GM04503 (cell line): ENCODE measurements around the gene TCHHL1.

Source experiments
- DNase-seq: peaks from one replicate; pipeline ENCODE4 v3.0.0-alpha.2; 2012; ENCODE audit warnings: low read depth

Gene TCHHL1

GRCh38 chr1:152089014-152089674 lies at the start of gene TCHHL1:
TCHHL1 (minus strand) TSS chr1:152089064; CDS start chr1:152088143, 921 bp downstream.
- no peak for DNase-seq

GRCh38 chr1:152137215-152137614 lies 48.4 kb upstream of the TCHHL1 start:
- no peak for DNase-seq

- DNase-seq, result no peak
Observed at GRCh38 chr1:152130186-152130585, 41.3 kb upstream of the TCHHL1 start.

DNA sequence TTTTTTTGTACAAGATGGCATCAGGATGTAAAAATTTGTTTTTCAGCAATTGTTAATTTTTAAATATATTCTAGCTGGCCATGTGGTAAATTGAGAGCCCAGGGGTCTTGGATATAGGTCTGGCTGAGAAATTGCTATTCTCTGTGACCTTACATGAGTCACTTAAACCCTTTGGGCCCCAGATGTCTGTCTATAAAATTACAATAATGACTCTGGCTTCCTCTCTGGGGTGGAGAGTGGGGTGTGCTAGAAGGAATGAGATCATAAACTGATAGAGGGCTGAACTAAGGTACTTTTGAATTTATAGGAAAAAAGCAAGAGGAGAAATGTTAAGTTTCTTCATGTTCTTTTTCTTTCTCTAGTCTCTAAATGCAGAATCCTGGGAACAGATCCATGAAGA lies 38.8 kb upstream of the TCHHL1 start:
- no peak for DNase-seq

DNA sequence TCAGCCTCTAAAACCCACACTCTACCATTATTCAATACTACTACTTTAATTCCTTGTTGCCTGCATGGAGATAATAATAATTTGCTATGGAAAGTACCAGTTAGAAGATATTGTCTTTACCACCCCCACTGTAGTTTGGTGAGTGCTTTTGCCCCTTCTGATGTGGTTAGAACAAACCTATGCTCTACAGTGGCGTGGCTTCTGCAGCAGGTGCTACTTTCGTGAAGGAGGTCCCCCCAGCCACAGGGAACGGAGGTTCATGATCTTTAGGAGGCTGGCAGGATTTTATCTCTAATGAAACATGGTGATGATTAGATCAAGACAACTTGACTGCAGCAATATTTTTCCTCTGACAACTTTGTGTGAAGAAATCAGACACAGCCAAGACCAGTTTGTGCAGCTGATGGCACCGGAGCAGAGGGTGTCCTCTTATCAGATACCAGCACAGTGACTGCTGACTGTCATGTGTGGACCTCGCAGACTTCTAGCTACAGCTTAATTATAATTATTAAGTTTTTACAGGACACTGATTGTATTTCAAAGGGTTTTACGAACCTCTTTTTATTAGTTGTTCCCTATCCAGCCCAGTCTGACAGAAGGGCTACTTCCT lies 37.1 kb upstream of the TCHHL1 start:
- DNase-seq, result no peak

- no peak for DNase-seq
Observed at GRCh38 chr1:152118915-152119314, 30.1 kb upstream of the TCHHL1 start.

- DNase-seq, result no peak
Observed at GRCh38 chr1:152115344-152115743, 26.5 kb upstream of the TCHHL1 start, which contains the start of gene TCHH. TCHH (minus strand) TSS chr1:152115444; CDS start chr1:152114080, 1,364 bp downstream.

GRCh38 chr1:152112885-152113432 lies 24.1 kb upstream of the TCHHL1 start:
- DNase-seq, result no peak

GRCh38 chr1:152112101-152112884 lies 23.4 kb upstream of the TCHHL1 start:
- DNase-seq, result no peak

DNA sequence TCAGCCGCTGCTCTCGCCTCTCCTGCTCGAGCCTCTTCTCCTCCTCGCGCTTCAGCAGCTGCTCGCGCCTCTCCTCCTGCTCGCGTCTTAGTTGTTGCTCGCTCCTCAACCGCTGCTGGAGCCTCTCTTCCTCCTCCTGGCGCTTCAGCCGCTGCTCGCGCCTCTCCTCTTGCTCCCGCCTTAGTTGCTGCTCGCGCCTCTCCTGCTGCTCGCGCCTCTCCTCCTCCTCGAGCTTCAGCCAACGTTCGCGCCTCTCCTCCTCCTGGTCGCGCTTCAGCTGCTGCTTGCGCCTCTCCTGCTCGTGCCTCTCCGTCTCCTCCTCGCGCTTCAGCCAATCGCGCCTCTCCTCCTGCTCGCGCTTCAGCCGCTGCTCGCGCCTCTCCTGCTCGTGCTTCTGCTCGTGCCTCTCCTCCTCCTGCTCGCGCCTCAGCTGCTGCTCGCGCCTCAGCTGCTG lies 22.7 kb upstream of the TCHHL1 start:
- DNase-seq, result no peak

GRCh38 chr1:152110860-152111514 lies 22.1 kb upstream of the TCHHL1 start:
- DNase-seq, result no peak

GRCh38 chr1:152110365-152110859 lies 21.5 kb upstream of the TCHHL1 start:
- DNase-seq, result no peak

- no peak for DNase-seq
Observed at GRCh38 chr1:152109998-152110294, 21.1 kb upstream of the TCHHL1 start.

GRCh38 chr1:152109231-152109997 lies 20.6 kb upstream of the TCHHL1 start:
- DNase-seq, result no peak

- no peak for DNase-seq
Observed at GRCh38 chr1:152108882-152109222, 20.0 kb upstream of the TCHHL1 start.

- no peak for DNase-seq
Observed at GRCh38 chr1:152107984-152108881, 19.4 kb upstream of the TCHHL1 start.

- no peak for DNase-seq
Observed at GRCh38 chr1:152107031-152107983, 18.4 kb upstream of the TCHHL1 start.

DNA sequence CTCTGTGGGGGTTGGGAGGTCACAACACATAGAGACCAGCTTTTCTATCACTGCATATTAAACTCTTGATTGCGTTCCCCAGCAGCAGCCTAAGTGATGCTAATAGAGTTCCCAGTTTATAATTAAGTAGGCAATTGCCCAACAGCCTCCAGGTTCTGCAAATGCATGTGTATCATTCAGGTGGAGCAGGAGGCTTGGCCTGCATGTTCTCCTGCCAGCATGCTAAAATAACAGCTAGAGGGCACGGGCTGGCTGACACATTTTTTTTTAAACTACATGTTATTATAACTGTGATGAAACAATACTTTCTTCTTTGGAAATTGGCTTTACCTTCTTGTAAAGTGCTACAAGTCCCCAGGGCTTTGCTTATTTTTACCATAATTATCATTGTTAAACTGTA lies 16.0 kb upstream of the TCHHL1 start:
- no peak for DNase-seq

- no peak for DNase-seq
Observed at GRCh38 chr1:152096931-152097330, 8.1 kb upstream of the TCHHL1 start.
